ENCODE results near the gene SYNPO. TPM values are rescaled to one million over a fixed set of nuclear protein-coding genes. Genes with fewer than 3 reads are reported as not detected.
A peak's percentile ranks its signal among the peaks of the same experiment; 100 is the strongest.

Gene SYNPO
- polyA plus RNA-seq, 1 donor (not counting 4 experiments of a cell fraction or from before 2014, with no cell fraction given), result 6.0 TPM

- DNase-seq (ENCODE audit: low read depth, low spot score) (no peak), FAIRE-seq (no peak)
- peaks cover 44% of the 10 kb centered on the region for H3K4me1 ChIP-seq (ENCODE audit: control insufficient read depth, extremely low read depth, insufficient read depth, low read length)
- H3K36me3 ChIP-seq (ENCODE audit: control insufficient read depth in 2 of 2, extremely low read depth in 1 of 2, insufficient read depth in 2 of 2, low read length in 2 of 2), result no peaks in the 10 kb centered on the region
- no peaks in the 10 kb centered on the region for H4K20me1 ChIP-seq (ENCODE audit: control insufficient read depth, extremely low read depth, insufficient read depth, low read length)
- no peak overlapping the region for H3K4me2 ChIP-seq (ENCODE audit: control insufficient read depth, extremely low read depth, insufficient read depth, low read depth, low read length)
- H3K27me3 ChIP-seq (ENCODE audit: control insufficient read depth, extremely low read depth, insufficient read depth, low read length), result no peaks in the 10 kb centered on the region
- dilution Hi-C loops (cut with MboI; ENCODE audit: extremely low pct_ligation_motif_present, low sequenced_read_pairs), result no loop called here
- H3K9ac ChIP-seq (ENCODE audit: control insufficient read depth, extremely low read depth, insufficient read depth, low read length), result no peak overlapping the region
- H3K4me3 ChIP-seq (ENCODE audit: control insufficient read depth in 2 of 3, extremely low read depth in 1 of 3, insufficient read depth in 2 of 3, low read depth in 1 of 3, low read length in 3 of 3), result no peak overlapping the region
- H3K79me2 ChIP-seq (ENCODE audit: control insufficient read depth, insufficient read depth, low read length), result no peaks in the 10 kb centered on the region
- H2AFZ ChIP-seq (ENCODE audit: control insufficient read depth, low read length), result no peak overlapping the region
- H3K9me3 ChIP-seq (ENCODE audit: control insufficient read depth, low read depth, low read length), result no peaks in the 10 kb centered on the region
- no peak overlapping the region for H3K27ac ChIP-seq (ENCODE audit: control insufficient read depth, insufficient read depth, low read length)
- TF ChIP-seq CTCF (optimal IDR thresholded peaks at IDR 0.05 in 1 of 3, IDR thresholded peaks at IDR 0.05 in 1 of 3, conservative IDR thresholded peaks at IDR 0.05 in 1 of 3; ENCODE audit: extremely low read depth in 1 of 3, insufficient read depth in 2 of 3, low read length in 3 of 3) (no peak), EZH2 (IDR thresholded peaks at IDR 0.05; ENCODE audit: low read length) (no peak)
- no peaks in the 10 kb centered on the region for H3K9me1 ChIP-seq (ENCODE audit: control insufficient read depth, extremely low read depth, insufficient read depth, low read length)
Measured at GRCh38 chr5:150633429-150633828, 7.0 kb upstream of the SYNPO start.

GRCh38 chr5:150636391-150637244, 3.8 kb upstream of the SYNPO start:
- DNase-seq (ENCODE audit: low read depth, low spot score), result no peak
- H2AFZ ChIP-seq (ENCODE audit: control insufficient read depth, low read length), result no peak overlapping the region

More at GRCh38 chr5:150636391-150637244, 3.8 kb upstream of the SYNPO start:
- peaks cover 69% of the 10 kb centered on the region for H3K4me1 ChIP-seq (ENCODE audit: control insufficient read depth, extremely low read depth, insufficient read depth, low read length)
- FAIRE-seq, result peak; percentile 89
- H3K4me2 ChIP-seq (ENCODE audit: control insufficient read depth, extremely low read depth, insufficient read depth, low read depth, low read length), result peak overlapping the region; percentile 49
- H3K27me3 ChIP-seq (ENCODE audit: control insufficient read depth, extremely low read depth, insufficient read depth, low read length), result no peaks in the 10 kb centered on the region
- H3K9ac ChIP-seq (ENCODE audit: control insufficient read depth, extremely low read depth, insufficient read depth, low read length), result no peak overlapping the region
- H3K4me3 ChIP-seq (ENCODE audit: control insufficient read depth in 2 of 3, extremely low read depth in 1 of 3, insufficient read depth in 2 of 3, low read depth in 1 of 3, low read length in 3 of 3), result peak overlapping the region in 1 of 3 experiments; percentile 5
- TF ChIP-seq EZH2 (IDR thresholded peaks at IDR 0.05; ENCODE audit: low read length) (no peak), CTCF (optimal IDR thresholded peaks at IDR 0.05 in 1 of 3, IDR thresholded peaks at IDR 0.05 in 1 of 3, conservative IDR thresholded peaks at IDR 0.05 in 1 of 3; ENCODE audit: extremely low read depth in 1 of 3, insufficient read depth in 2 of 3, low read length in 3 of 3) (no peak)
- H3K36me3 ChIP-seq (ENCODE audit: control insufficient read depth in 2 of 2, extremely low read depth in 1 of 2, insufficient read depth in 2 of 2, low read length in 2 of 2), result no peaks in the 10 kb centered on the region
- no peaks in the 10 kb centered on the region for H3K79me2 ChIP-seq (ENCODE audit: control insufficient read depth, insufficient read depth, low read length)
- no peaks in the 10 kb centered on the region for H4K20me1 ChIP-seq (ENCODE audit: control insufficient read depth, extremely low read depth, insufficient read depth, low read length)
- H3K27ac ChIP-seq (ENCODE audit: control insufficient read depth, insufficient read depth, low read length), result peak overlapping the region; percentile 16
- H3K9me1 ChIP-seq (ENCODE audit: control insufficient read depth, extremely low read depth, insufficient read depth, low read length), result no peaks in the 10 kb centered on the region
- dilution Hi-C loops (cut with MboI; ENCODE audit: extremely low pct_ligation_motif_present, low sequenced_read_pairs), result no loop called here
- no peaks in the 10 kb centered on the region for H3K9me3 ChIP-seq (ENCODE audit: control insufficient read depth, low read depth, low read length)
